Measurements from ENCODE around the gene NR3C2.

The NR3C2 gene

DNA sequence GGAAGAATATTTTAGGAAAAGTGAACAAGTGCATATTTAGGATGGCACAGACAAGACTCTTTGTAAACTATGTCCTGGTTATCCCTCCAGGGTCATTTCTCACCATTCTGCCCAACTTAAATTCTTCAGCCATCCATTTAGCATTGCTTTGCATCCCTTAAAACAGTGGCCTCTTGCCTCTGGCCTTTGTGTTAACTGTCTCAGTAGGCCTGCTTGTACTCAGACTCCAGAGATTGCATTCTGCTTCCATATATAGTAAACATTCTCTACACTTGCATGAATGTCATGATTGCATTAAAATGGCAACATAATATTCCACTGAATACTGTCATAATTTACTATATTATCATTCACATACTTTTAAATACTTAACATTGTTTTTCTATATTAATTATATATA lies 43.2 kb downstream of the NR3C2 start:
- TF ChIP-seq CTCF (conservative IDR thresholded peaks at IDR 0.05; ENCODE audit: low read depth, low read length): no peak
- no peak overlapping the region for H3K4me3 ChIP-seq (ENCODE audit: low read depth, low read length)
- DNase-seq (ENCODE audit: low read depth): no peak

DNA sequence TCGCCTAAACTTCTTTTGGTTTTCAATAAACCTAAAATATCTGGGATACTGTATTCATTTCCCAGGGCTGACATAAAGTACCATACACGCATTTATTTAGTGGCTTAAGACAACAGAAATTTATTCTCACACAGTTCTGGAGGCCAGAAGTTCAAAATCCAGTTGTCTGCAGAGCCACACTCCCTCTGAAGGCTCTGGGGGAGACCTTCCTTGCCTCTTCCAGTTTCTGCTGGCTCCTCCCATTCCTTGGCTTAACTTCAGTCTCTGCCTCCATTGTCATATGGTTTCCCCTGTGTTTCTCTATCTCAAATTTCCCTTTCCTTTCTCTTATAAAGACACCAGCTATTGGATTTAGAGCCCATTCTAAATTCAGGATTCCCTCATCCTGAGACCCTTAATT lies 44.4 kb downstream of the NR3C2 start:
- H3K4me3 ChIP-seq (ENCODE audit: low read depth, low read length): no peak overlapping the region
- TF ChIP-seq CTCF (conservative IDR thresholded peaks at IDR 0.05; ENCODE audit: low read depth, low read length): no peak
- no peak for DNase-seq (ENCODE audit: low read depth)

DNA sequence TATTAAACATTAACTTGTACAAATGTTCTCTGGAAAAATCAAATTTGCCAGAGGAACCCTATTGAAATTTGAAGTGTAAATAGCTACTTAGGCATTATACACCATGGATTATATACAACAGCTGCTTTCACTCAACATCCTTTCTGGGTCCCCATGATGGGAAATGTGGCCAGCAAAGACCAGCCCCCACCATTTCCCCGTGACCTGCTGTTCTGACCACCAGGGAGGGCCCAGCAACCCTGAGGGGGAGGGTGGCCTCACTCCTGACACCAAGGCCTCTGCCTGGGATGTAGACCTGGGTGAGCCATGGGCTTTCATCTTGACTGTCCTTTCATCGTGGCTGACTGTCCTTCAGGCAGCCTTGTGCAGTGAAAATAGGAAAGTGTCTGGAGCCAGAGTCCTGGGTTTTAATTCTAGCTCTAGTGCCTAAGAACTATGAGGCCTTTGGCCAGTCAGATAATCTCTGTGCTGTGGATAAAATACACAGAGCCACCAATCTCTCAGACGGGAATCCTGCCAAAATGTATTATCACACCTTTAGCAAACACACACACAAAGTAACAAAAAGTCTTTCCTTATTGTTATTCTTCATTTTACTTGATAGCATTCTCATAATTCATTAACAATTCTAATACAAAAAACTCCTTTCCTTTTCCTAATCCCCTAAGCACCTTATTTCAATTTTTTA lies 45.1 kb downstream of the NR3C2 start:
- no peak for TF ChIP-seq CTCF (conservative IDR thresholded peaks at IDR 0.05; ENCODE audit: low read depth, low read length)
- no peak for DNase-seq (ENCODE audit: low read depth)
- no peak overlapping the region for H3K4me3 ChIP-seq (ENCODE audit: low read depth, low read length)

DNA sequence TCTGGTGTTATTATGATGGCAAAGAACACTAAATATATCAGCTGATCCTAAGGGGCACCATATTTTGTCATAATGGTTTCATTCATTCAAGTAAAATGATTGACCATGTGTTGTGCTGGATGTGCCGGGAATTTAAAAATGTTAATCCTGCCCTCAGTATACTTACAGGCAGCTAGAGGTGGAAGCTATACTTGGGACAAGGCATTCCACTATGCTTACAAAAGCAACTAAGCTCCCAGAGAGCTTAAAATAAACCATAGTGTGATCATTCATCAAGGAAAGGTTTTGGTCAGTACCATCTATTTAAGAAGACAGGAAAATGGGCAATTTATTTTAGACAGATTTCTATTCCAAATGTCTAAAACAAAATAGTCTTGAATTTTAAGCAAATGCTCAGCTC lies 46.4 kb downstream of the NR3C2 start:
- H3K4me3 ChIP-seq (ENCODE audit: low read depth, low read length): no peak overlapping the region
- no peak for DNase-seq (ENCODE audit: low read depth)
- TF ChIP-seq CTCF (conservative IDR thresholded peaks at IDR 0.05; ENCODE audit: low read depth, low read length): no peak

- no peak overlapping the region for H3K4me3 ChIP-seq (ENCODE audit: low read depth, low read length)
- no peak for DNase-seq (ENCODE audit: low read depth)
- no peak for TF ChIP-seq CTCF (conservative IDR thresholded peaks at IDR 0.05; ENCODE audit: low read depth, low read length)
These were observed 51.2 kb downstream of the NR3C2 start for GRCh38 chr4:148391056-148391455.

GRCh38 chr4:148390311-148390710 lies 51.9 kb downstream of the NR3C2 start:
- TF ChIP-seq CTCF (conservative IDR thresholded peaks at IDR 0.05; ENCODE audit: low read depth, low read length): no peak
- no peak overlapping the region for H3K4me3 ChIP-seq (ENCODE audit: low read depth, low read length)
- no peak for DNase-seq (ENCODE audit: low read depth)

DNA sequence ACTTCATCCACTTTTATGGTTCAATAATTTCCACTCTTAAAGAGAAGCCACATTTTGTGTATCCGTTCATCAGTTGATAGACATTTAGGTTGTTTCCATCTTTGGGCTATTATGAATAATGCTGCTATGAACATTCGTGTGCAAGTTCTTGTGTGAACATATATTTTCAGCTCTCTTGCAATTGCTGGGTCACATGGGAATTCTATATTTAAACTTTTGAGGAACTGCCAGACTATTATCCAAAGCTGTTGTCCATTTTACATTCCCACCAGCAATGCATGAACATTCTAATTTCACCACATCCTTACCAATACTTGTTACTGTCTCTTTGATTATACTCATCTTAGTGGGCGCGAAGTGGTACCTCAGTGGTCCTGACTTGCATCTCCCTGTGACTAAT lies 61.9 kb downstream of the NR3C2 start:
- H3K4me3 ChIP-seq (ENCODE audit: low read depth, low read length): no peak overlapping the region
- no peak for DNase-seq (ENCODE audit: low read depth)
- TF ChIP-seq CTCF (conservative IDR thresholded peaks at IDR 0.05; ENCODE audit: low read depth, low read length): no peak
